HCT116 (cell line): ENCODE results near the gene RUFY4. TPM values are rescaled to one million over a fixed set of nuclear protein-coding genes. Genes with fewer than 3 reads are reported as not detected.

Experiments used
- ATAC-seq: fragments of 200-7000 bp; cut with Tn5 transposase; 2 replicates; pipeline ENCODE4 v1.9.1; 2020; ENCODE audit warnings: mild to moderate bottlenecking, moderate library complexity
- BruUV-seq: library from RNA; stranded (reverse); fragments of 400-500 nt; replicated peaks from 2 replicates; lab custom pipeline; 2021; lab: Mats Ljungman, UMichigan
- CTCF ChIA-PET: fragments of 300-600 bp; sonication (Branson Sonifier 250); formaldehyde crosslinking; loops from one replicate; lab custom pipeline; 2021; ENCODE audit warnings: antibody characterized with exemption; lab: Charles Lee
- POLR2A ChIA-PET: fragments of 300-600, 350-600 bp; sonication (Branson Sonifier 250); formaldehyde crosslinking; loops from one replicate; lab custom pipeline; 2021; ENCODE audit warnings: antibody characterized with exemption; lab: Charles Lee
- RAD21 ChIA-PET, 2 experiments: fragments of 300-600 bp; sonication (Branson Sonifier 250); formaldehyde crosslinking; loops; one replicate each; lab custom pipeline; 2023; ENCODE audit warnings: low total read pairs in 2 of 2; ENCODE audit not compliant: uncharacterized antibody in 2 of 2, unreplicated experiment in 2 of 2, low non-redundant PET in 1 of 2; lab: Charles Lee
- DNase-seq: peaks from one replicate; pipeline ENCODE4 v3.0.0-alpha.2; 2010; ENCODE audit warnings: low read depth, low spot score
- H2AFZ ChIP-seq: fragments of 200-600 bp; shearing (Covaris generic), sonication (generic); 2 replicates; pipeline ENCODE4 v1.6.1; 2017; ENCODE audit warnings: low read depth, mixed run types, mixed read lengths, antibody characterized with exemption, low read length; ENCODE audit not compliant: poor library complexity, severe bottlenecking
- H3K27ac ChIP-seq: 2 replicates; pipeline ENCODE4 v1.5.1; 2012; ENCODE audit warnings: low read depth, low read length
- H3K27me3 ChIP-seq: fragments of 200-600 bp; sonication (generic); 2 replicates; pipeline ENCODE4 v1.6.1; 2016; ENCODE audit warnings: mixed run types, low read length, mixed read lengths; ENCODE audit not compliant: insufficient read depth
- H3K36me3 ChIP-seq, 2 experiments: fragments of 200-500 bp in 1 of 2; fragments of 200-600 bp in 1 of 2; sonication (Bioruptor generic) in 1 of 2; sonication (generic) in 1 of 2; 2 replicates each; pipeline versions ENCODE4 v1.5.1 to v1.6.1; 2014 to 2016; ENCODE audit warnings: low read length in 2 of 2, inconsistent platforms in 1 of 2, mixed read lengths in 1 of 2, mixed run types in 1 of 2; ENCODE audit not compliant: insufficient read depth in 2 of 2, control insufficient read depth in 1 of 2
- H3K4me1 ChIP-seq, 2 experiments: fragments of 200-600 bp in 1 of 2; sonication (generic) in 1 of 2; 2 replicates each; pipeline versions ENCODE4 v1.5.1 to v1.6.1; 2012 to 2017; ENCODE audit warnings: low read length in 2 of 2, inconsistent platforms in 1 of 2, mild to moderate bottlenecking in 1 of 2, mixed read lengths in 1 of 2, mixed run types in 1 of 2, moderate library complexity in 1 of 2; ENCODE audit not compliant: insufficient read depth in 2 of 2, control insufficient read depth in 1 of 2
- H3K4me2 ChIP-seq: fragments of 200-600 bp; sonication (generic); 2 replicates; pipeline ENCODE4 v1.6.1; 2017; ENCODE audit warnings: mixed run types, low read length, mixed read lengths
- H3K4me3 ChIP-seq, 2 experiments: fragments of 200-600 bp in 1 of 2; sonication (generic) in 1 of 2; replicated peaks in 1 of 2; 2 replicates each; pipeline ENCODE4 v1.5.1; 2011 to 2016; ENCODE audit warnings: low read length in 2 of 2, control low read depth in 1 of 2, low read depth in 1 of 2, mild to moderate bottlenecking in 1 of 2, mixed read lengths in 1 of 2, mixed run types in 1 of 2
- H3K79me2 ChIP-seq: fragments of 200-600 bp; sonication (generic); 2 replicates; pipeline ENCODE4 v1.6.1; 2017; ENCODE audit warnings: mild to moderate bottlenecking, mixed run types, low read length, moderate library complexity, mixed read lengths; ENCODE audit not compliant: insufficient read depth
- H3K9ac ChIP-seq: fragments of 200-600 bp; sonication (generic); 2 replicates; pipeline ENCODE4 v1.6.1; 2016; ENCODE audit warnings: low read length, mixed read lengths
- H3K9me2 ChIP-seq: fragments of 200-600 bp; sonication (generic), shearing (Covaris generic); 2 replicates; pipeline ENCODE4 v1.6.1; 2017; ENCODE audit warnings: mixed run types, mild to moderate bottlenecking, moderate library complexity; ENCODE audit not compliant: insufficient read depth
- H3K9me3 ChIP-seq, 2 experiments: fragments of 200-500 bp in 1 of 2; fragments of 200-600 bp in 1 of 2; sonication (Bioruptor generic) in 1 of 2; sonication (generic) in 1 of 2; 2 replicates each; pipeline ENCODE4 v1.6.1; 2014 to 2017; ENCODE audit warnings: low read length in 2 of 2, mixed read lengths in 2 of 2, inconsistent platforms in 1 of 2, low read depth in 1 of 2, mild to moderate bottlenecking in 1 of 2, mixed run types in 1 of 2, moderate library complexity in 1 of 2; ENCODE audit not compliant: control insufficient read depth in 1 of 2, insufficient read depth in 1 of 2
- H4K20me1 ChIP-seq: fragments of 200-600 bp; sonication (generic), shearing (Covaris generic); 2 replicates; pipeline ENCODE4 v1.6.1; 2017; ENCODE audit warnings: mixed run types, mild to moderate bottlenecking, moderate library complexity; ENCODE audit not compliant: insufficient read depth
- CEBPB ChIP-seq: IDR thresholded peaks from 2 replicates; pipeline ENCODE4 v1.6.1; 2012; ENCODE audit warnings: low read depth
- CTCF ChIP-seq, 3 experiments: fragments of 200-600 bp in 1 of 3; sonication (generic) in 1 of 3; IDR thresholded peaks in 2 of 3; conservative IDR thresholded peaks in 1 of 3; 2 replicates each; pipeline ENCODE4 v1.5.1; 2012 to 2017; ENCODE audit warnings: low read depth in 2 of 3, low read length in 2 of 3, antibody characterized with exemption in 1 of 3, borderline replicate concordance in 1 of 3, control low read depth in 1 of 3, mild to moderate bottlenecking in 1 of 3, mixed read lengths in 1 of 3, mixed run types in 1 of 3, moderate library complexity in 1 of 3; ENCODE audit not compliant: insufficient read depth in 1 of 3
- EZH2phosphoT487 ChIP-seq: fragments of 200-600 bp; IDR thresholded peaks from 2 replicates; pipeline ENCODE4 v1.6.1; 2018; ENCODE audit warnings: antibody characterized with exemption, borderline replicate concordance
- FOSL1 ChIP-seq: IDR thresholded peaks from 2 replicates; pipeline ENCODE4 v1.6.1; 2012; ENCODE audit warnings: low read depth
- RAD21 ChIP-seq: IDR thresholded peaks from 2 replicates; pipeline ENCODE4 v1.6.1; 2012; ENCODE audit warnings: low read depth, mild to moderate bottlenecking
- YY1 ChIP-seq: IDR thresholded peaks from 2 replicates; pipeline ENCODE4 v1.6.1; 2011; ENCODE audit warnings: low read length, low read depth, moderate library complexity, mild to moderate bottlenecking; ENCODE audit not compliant: insufficient replicate concordance; ENCODE audit errors: extremely low read depth
- ZFX ChIP-seq: fragments of 450-650 bp; IDR thresholded peaks from 2 replicates; pipeline ENCODE4 v1.6.1; 2017
- intact Hi-C: fragments of 100-400 bp; cut with micrococcal nuclease; formaldehyde crosslinking; loops from 2 replicates; pipeline ENCODE4 v1.10.0; 2022
- total RNA-seq: library from RNA; stranded (reverse); gene quantifications from one replicate; pipeline ENCODE4 v1.2.1, GENCODE V29; 2021; ENCODE audit not compliant: unreplicated experiment
- TF ChIP-seq, protein P1 (sequence below): IDR thresholded peaks from 2 replicates; pipeline ENCODE4 v1.6.1; 2012

RUFY4 gene
- total RNA-seq, 1 experiment from 2014 or later = 0.27 TPM

DNA sequence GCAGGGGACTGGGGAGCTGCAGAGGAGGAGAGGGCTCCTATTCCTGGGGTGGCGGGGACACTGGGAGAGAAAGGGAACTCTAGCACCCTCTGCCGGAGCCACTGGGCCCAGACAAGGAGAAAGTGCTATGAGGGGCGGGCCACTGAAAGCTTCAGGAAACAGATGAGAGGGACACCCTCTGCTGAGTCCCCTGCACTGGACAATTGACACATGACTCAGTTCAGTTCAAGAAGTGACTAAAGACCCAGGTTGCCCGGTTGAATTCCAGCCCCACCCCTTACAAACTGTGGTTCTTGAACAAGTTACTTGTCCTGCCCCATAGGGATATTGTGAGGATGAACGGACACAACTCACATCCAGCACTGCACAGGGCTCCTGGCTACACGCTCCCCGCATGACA is 5.0 kb downstream of the RUFY4 start:
- DNase-seq (peak; percentile 7), ATAC-seq (peak; percentile 94)
- no peaks in the 10 kb centered on the region for H3K36me3 ChIP-seq
- H3K9me3 ChIP-seq = no peaks in the 10 kb centered on the region
- no peaks in the 10 kb centered on the region for H4K20me1 ChIP-seq
- H3K4me2 ChIP-seq = peak overlapping the region; percentile 28; the same call in 1 of the 2 replicates
- peak overlapping the region; percentile 24 for H2AFZ ChIP-seq
- no peak overlapping the region for H3K4me3 ChIP-seq
- CTCF ChIA-PET = interaction anchor here (0.6 to 2.3 kb wide), 6 partner anchors 9 to 289 kb away, joined by 3 to 12 read pairs (median 4); no protein-coding TSS in a partner anchor
- TF ChIP-seq, protein P1, sequence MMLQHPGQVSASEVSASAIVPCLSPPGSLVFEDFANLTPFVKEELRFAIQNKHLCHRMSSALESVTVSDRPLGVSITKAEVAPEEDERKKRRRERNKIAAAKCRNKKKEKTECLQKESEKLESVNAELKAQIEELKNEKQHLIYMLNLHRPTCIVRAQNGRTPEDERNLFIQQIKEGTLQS = no peak
- TF ChIP-seq RAD21 (peak; percentile 40; the same call in 1 of the 2 replicates), CTCF (IDR thresholded peaks at IDR 0.05 in 2 of 3, conservative IDR thresholded peaks at IDR 0.05 in 1 of 3; ENCODE audit: borderline replicate concordance in 1 of 3, insufficient read depth in 1 of 3, low read depth in 2 of 3, low read length in 2 of 3) (peak; percentile 39 to 83 (median 77); a peak in 5 of 6 replicates)
- TF ChIP-seq, all 23 proteins: peak for 2
- Histone ChIP-seq H3K27ac (no peak overlapping the region), H3K27me3 (no peaks in the 10 kb centered on the region), H3K4me1 (peaks cover 0 to 6% of the 10 kb centered on the region in 2 experiments; a peak in 2 of 4 replicates), H3K9me2 (no peaks in the 10 kb centered on the region), H3K79me2 (no peaks in the 10 kb centered on the region), H3K9ac (no peak overlapping the region)
- intact Hi-C loops = no loop called here
- RAD21 ChIA-PET = no interaction called here
- BruUV-seq = no TSS peak
- POLR2A ChIA-PET = no interaction called here

DNA sequence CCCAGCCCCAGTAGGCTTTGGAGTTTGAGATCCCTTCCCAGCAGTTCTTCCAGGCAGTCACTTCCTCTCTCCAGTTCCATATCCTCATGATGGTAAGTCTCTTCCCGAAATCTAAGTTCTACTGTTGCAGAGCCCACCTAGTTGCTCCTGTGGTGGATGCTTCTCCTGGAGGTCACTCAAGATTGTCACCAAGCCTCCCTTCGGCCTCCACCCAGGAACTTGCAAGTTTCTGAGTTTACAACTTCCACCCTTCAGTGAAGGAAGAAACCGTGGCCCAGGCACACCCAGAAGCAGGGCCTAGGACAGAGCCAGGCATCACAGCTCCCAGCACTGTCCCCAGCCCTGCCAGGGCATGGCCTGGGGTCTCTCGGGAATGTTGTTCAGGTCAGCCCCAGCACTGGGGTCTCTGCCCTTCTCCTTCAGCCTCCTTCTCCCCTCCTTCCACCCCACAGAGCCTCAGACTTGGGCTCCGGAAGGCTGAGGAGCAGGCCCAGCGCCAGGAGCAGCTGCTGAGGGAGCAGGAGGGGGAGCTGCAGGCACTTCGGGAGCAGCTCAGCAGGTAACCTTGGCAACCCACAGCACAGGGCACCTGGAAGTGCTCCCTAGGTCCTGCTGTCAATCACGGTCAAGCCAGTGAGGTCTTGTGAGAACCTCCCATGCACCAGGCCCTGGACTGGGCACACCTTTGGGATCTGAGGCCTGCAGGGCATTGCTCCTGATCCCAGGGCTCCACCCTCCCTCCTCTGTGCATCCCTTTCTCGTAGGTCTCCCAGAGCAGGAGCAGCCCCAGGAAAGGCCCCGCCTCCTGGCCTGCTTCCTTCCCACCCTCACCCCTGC is 7.1 kb downstream of the RUFY4 start:
- ChIA-PET POLR2A (no interaction called here), CTCF (no interaction called here), RAD21 (no interaction called here)
- peak; percentile 39 for ATAC-seq
- intact Hi-C loops = no loop called here
- Histone ChIP-seq H4K20me1 (no peaks in the 10 kb centered on the region), H3K4me2 (no peak overlapping the region), H3K9ac (no peak overlapping the region), H3K36me3 (no peaks in the 10 kb centered on the region), H2AFZ (no peak overlapping the region), H3K79me2 (no peaks in the 10 kb centered on the region), H3K9me3 (no peaks in the 10 kb centered on the region), H3K27ac (no peak overlapping the region), H3K27me3 (no peaks in the 10 kb centered on the region), H3K4me3 (no peak overlapping the region), H3K4me1 (peaks cover 0 to 6% of the 10 kb centered on the region in 2 experiments; a peak in 2 of 4 replicates), H3K9me2 (no peaks in the 10 kb centered on the region)
- BruUV-seq = no TSS peak
- no peak for DNase-seq
- TF ChIP-seq FOSL1 = no peak
- TF ChIP-seq ZFX = no peak
- no peak for TF ChIP-seq EZH2phosphoT487
- TF ChIP-seq CEBPB = no peak
- TF ChIP-seq YY1 = no peak
- TF ChIP-seq, all 23 proteins: peak for 0
